K562 (cell line): ENCODE data around the gene NKD1. TPM values are rescaled to one million over a fixed set of nuclear protein-coding genes. Genes with fewer than 3 reads are reported as not detected.

ENCODE experiments used
- ATAC-seq: fragments of 200-7000 bp; cut with Tn5 transposase; 3 replicates; pipeline ENCODE4 v1.9.1; 2020; ENCODE audit warnings: moderate library complexity
- BruUV-seq: library from RNA; stranded (reverse); fragments of 400-500 nt; replicated peaks from 2 replicates; lab custom pipeline; 2021; lab: Mats Ljungman, UMichigan
- CTCF ChIA-PET: fragments of 300-600 bp; formaldehyde crosslinking; extraction: SDS; loops from one replicate; lab custom pipeline; 2021; ENCODE audit warnings: low intra/inter-chr PET ratio; lab: Yijun Ruan, JAX
- POLR2A ChIA-PET: fragments of 300-600, 350-650 bp; sonication (Branson Sonifier 250); formaldehyde crosslinking; extraction: SDS; loops from one replicate; lab custom pipeline; 2021; ENCODE audit warnings: antibody characterized with exemption, inconsistent platforms; lab: Yijun Ruan, JAX
- DNase-seq, 4 experiments: peaks; one replicate each; pipeline versions ENCODE4 v3.0.0 to v3.0.0-alpha.2; 2011 to 2018; ENCODE audit warnings: low spot score in 3 of 4, mixed read lengths in 3 of 4; ENCODE audit errors: extremely low read depth in 1 of 4
- FAIRE-seq: peaks from 2 replicates; lab custom pipeline; 2011; peaks lifted over from hg19 to GRCh38; lab: Jason Lieb, UNC
- H2AFZ ChIP-seq: 2 replicates; pipeline ENCODE4 v1.6.0; 2011; ENCODE audit warnings: low read depth, low read length, control low read depth, inconsistent platforms
- H3K27ac ChIP-seq: fragments of 200-600 bp; 3 replicates; pipeline ENCODE4 v1.8.0; 2011; ENCODE audit warnings: low read depth, mild to moderate bottlenecking, control low read depth, inconsistent platforms, low read length, moderate library complexity, mixed read lengths; ENCODE audit errors: extremely low read depth
- H3K27me3 ChIP-seq, 2 experiments: fragments of 300-600 bp in 1 of 2; 2 replicates in 1 of 2; 3 replicates in 1 of 2; pipeline versions ENCODE4 v1.6.0 to v1.8.0; 2011; ENCODE audit warnings: inconsistent platforms in 2 of 2, low read length in 2 of 2, mild to moderate bottlenecking in 1 of 2, mixed read lengths in 1 of 2, moderate library complexity in 1 of 2; ENCODE audit not compliant: control insufficient read depth in 2 of 2, insufficient read depth in 2 of 2
- H3K36me3 ChIP-seq: fragments of 300-600 bp; 3 replicates; pipeline ENCODE4 v1.8.0; 2011; ENCODE audit warnings: mild to moderate bottlenecking, low read length, inconsistent platforms; ENCODE audit not compliant: control insufficient read depth, insufficient read depth
- H3K4me1 ChIP-seq, 2 experiments: fragments of 200-600 bp in 1 of 2; replicated peaks in 1 of 2; 2 replicates in 1 of 2; 3 replicates in 1 of 2; pipeline versions ENCODE4 v1.5.1 to v1.8.0; 2011; ENCODE audit warnings: inconsistent platforms in 2 of 2, low read length in 2 of 2, mild to moderate bottlenecking in 1 of 2, mixed read lengths in 1 of 2, moderate library complexity in 1 of 2; ENCODE audit not compliant: control insufficient read depth in 2 of 2, insufficient read depth in 2 of 2
- H3K4me2 ChIP-seq: 2 replicates; pipeline ENCODE4 v1.6.1; 2011; ENCODE audit warnings: low read length, control low read depth, inconsistent platforms, mixed read lengths; ENCODE audit not compliant: insufficient read depth
- H3K4me3 ChIP-seq: fragments of 200-600 bp; sonication (generic), shearing (Covaris generic); 2 replicates; pipeline ENCODE4 v1.5.1; 2016; ENCODE audit warnings: control low read depth, inconsistent platforms
- H3K79me2 ChIP-seq: fragments of 200-600 bp; 3 replicates; pipeline ENCODE4 v1.8.0; 2011; ENCODE audit warnings: low read length, inconsistent platforms; ENCODE audit not compliant: control insufficient read depth, insufficient read depth
- H3K9ac ChIP-seq, 2 experiments: 2 replicates each; pipeline versions ENCODE4 v1.6.0 to v1.6.1; 2011; ENCODE audit warnings: low read depth in 2 of 2, low read length in 2 of 2, control low read depth in 1 of 2, inconsistent platforms in 1 of 2, mild to moderate bottlenecking in 1 of 2, mixed read lengths in 1 of 2; ENCODE audit not compliant: insufficient read depth in 1 of 2
- H3K9me1 ChIP-seq: one replicate; pipeline ENCODE4 v1.6.0; 2011; ENCODE audit warnings: inconsistent platforms, mild to moderate bottlenecking, low read length, moderate library complexity; ENCODE audit not compliant: control insufficient read depth, insufficient read depth
- H3K9me3 ChIP-seq: replicated peaks from 2 replicates; pipeline ENCODE4 v1.5.1; 2011; ENCODE audit warnings: low read depth, low read length, inconsistent platforms; ENCODE audit not compliant: control insufficient read depth, insufficient read depth
- H4K20me1 ChIP-seq: replicated peaks from 2 replicates; pipeline ENCODE4 v1.6.1; 2011; ENCODE audit warnings: low read length, inconsistent platforms, mixed read lengths; ENCODE audit not compliant: control insufficient read depth, insufficient read depth
- CBX8 ChIP-seq: fragments of 200-600 bp; sonication (generic); IDR thresholded peaks from 2 replicates; pipeline ENCODE4 v1.6.1; 2012; ENCODE audit warnings: borderline replicate concordance, mixed run types, low read depth, mild to moderate bottlenecking, moderate library complexity, mixed read lengths, low read length, control low read depth, inconsistent platforms; ENCODE audit not compliant: poor library complexity, severe bottlenecking; ENCODE audit errors: extremely low read depth
- CCAR2 ChIP-seq: fragments of 200-400 bp; formaldehyde crosslinking; IDR thresholded peaks from 2 replicates; pipeline ENCODE4 v1.6.1; 2017; ENCODE audit warnings: mild to moderate bottlenecking, low read depth, low read length
- FOXJ3 ChIP-seq: sonication (generic); formaldehyde crosslinking; IDR thresholded peaks from 2 replicates; pipeline ENCODE4 v1.4.0; 2020; ENCODE audit warnings: mild to moderate bottlenecking, missing genetic modification reagents
- IRF1 ChIP-seq: sonication (generic); formaldehyde crosslinking; IDR thresholded peaks from 2 replicates; pipeline ENCODE4 v1.8.0; 2022; ENCODE audit warnings: missing genetic modification reagents, mild to moderate bottlenecking, borderline replicate concordance
- MEF2D ChIP-seq: conservative IDR thresholded peaks from 2 replicates; pipeline ENCODE4 v1.6.1; 2016; ENCODE audit warnings: low read depth, missing genetic modification characterization, missing compliant biosample characterization
- NCOR1 ChIP-seq: fragments of 450-650 bp; IDR thresholded peaks from 2 replicates; pipeline ENCODE4 v1.6.1; 2016; ENCODE audit warnings: mild to moderate bottlenecking, moderate library complexity
- POLR3A ChIP-seq: IDR thresholded peaks from 2 replicates; pipeline ENCODE4 v1.6.1; 2011; ENCODE audit warnings: borderline replicate concordance, mild to moderate bottlenecking, moderate library complexity; ENCODE audit not compliant: insufficient read length, insufficient read depth; ENCODE audit errors: extremely low read depth
- RNF219 ChIP-seq: fragments of 250-450 bp; sonication (Bioruptor Pico); IDR thresholded peaks from 2 replicates; pipeline ENCODE4 v1.5.0; 2022; ENCODE audit warnings: mild to moderate bottlenecking
- ZNF174 ChIP-seq: fragments of 250-450 bp; sonication (Bioruptor Pico); IDR thresholded peaks from 2 replicates; pipeline ENCODE4 v1.4.0; 2020; ENCODE audit warnings: mild to moderate bottlenecking
- ZNF583 ChIP-seq: fragments of 250-450 bp; sonication (Bioruptor Pico); IDR thresholded peaks from 2 replicates; pipeline ENCODE4 v1.4.0; 2020
- ZNF77 ChIP-seq: fragments of 250-450 bp; sonication (Bioruptor Pico); IDR thresholded peaks from 2 replicates; pipeline ENCODE4 v1.5.0; 2020
- WGBS: fragments of 100-300 bp; shearing (Covaris generic); methylation state at CpG from one replicate; pipeline ENCODE4 v1.1.6; 2016; ENCODE audit warnings: low coverage, mixed read lengths; ENCODE audit not compliant: insufficient coverage; ENCODE audit errors: missing lambda C conversion rate; 5-methylcytosine and 5-hydroxymethylcytosine counted together
- in situ Hi-C: fragments of 300-500 bp; cut with MboI; formaldehyde crosslinking; loops from 4 replicates; pipeline ENCODE4 v1.15.0; 2018; ENCODE audit warnings: inconsistent platforms, mixed read lengths
- intact Hi-C: fragments of 100-400 bp; cut with micrococcal nuclease; formaldehyde crosslinking; loops from 2 replicates; pipeline ENCODE4 v1.14.2; 2022
- polyA plus RNA-seq, 8 experiments: library from polyadenylated mRNA; depleted of rRNA in 4 of 8; stranded (reverse) in 5 of 8; unstranded in 3 of 8; fragments of >200 nt; fragmentation: Nextera tagmentation in 2 of 8; fragmentation: Illumina TruSeq in 1 of 8; extraction: Ambion mirVana in 2 of 8; extraction: Trizol in 1 of 8; gene quantifications; 2 replicates each; pipeline versions ENCODE4 v1.2.1 to v1.2.3, GENCODE V29; 2011 to 2014; ENCODE audit warnings: inconsistent platforms in 1 of 8, missing spikeins in 1 of 8
- total RNA-seq, 7 experiments: library from RNA; depleted of rRNA in 6 of 7; stranded (reverse); fragments of >200 nt in 6 of 7; fragmentation: Illumina TruSeq in 2 of 7; extraction: Trizol in 2 of 7; gene quantifications; 2 replicates each; pipeline versions ENCODE4 v1.2.1 to v1.2.3, GENCODE V29; 2011 to 2021; ENCODE audit warnings: low replicate concordance in 1 of 7

The NKD1 gene
- total and polyA plus RNA-seq, 9 of the 15 experiments (the other 6 are each of a cell fraction or from before 2014, with no cell fraction given): under 0.01 to 0.24 (median 0.04) TPM; not detected in 2

GRCh38 chr16:50575743-50576142 is 27.5 kb downstream of the NKD1 start (continued):
- no peak for TF ChIP-seq CCAR2

- POLR2A ChIA-PET: interaction anchor here (0.6 kb wide), 1 partner anchor 573 kb away, joined by 3 read pairs; no protein-coding TSS in a partner anchor
- no peaks in the 10 kb centered on the region for H3K9me1 ChIP-seq
- no peak for TF ChIP-seq POLR3A
- no peak for TF ChIP-seq ZNF174 (CRISPR knock-in tag)
- no peak for TF ChIP-seq RNF219 (CRISPR knock-in tag)
- TF ChIP-seq FOXJ3 (CRISPR knock-in tag): no peak
- no peak for TF ChIP-seq NCOR1
- no peak for TF ChIP-seq ZNF77 (CRISPR knock-in tag)
- TF ChIP-seq IRF1 (CRISPR knock-in tag): no peak
- TF ChIP-seq CBX8: no peak
- no peak for TF ChIP-seq MEF2D
- TF ChIP-seq ZNF583 (CRISPR knock-in tag): no peak
- ATAC-seq (no peak), DNase-seq (no peak), FAIRE-seq (no peak)
- H4K20me1 ChIP-seq: no peaks in the 10 kb centered on the region
- no peaks in the 10 kb centered on the region for H3K79me2 ChIP-seq
- no peaks in the 10 kb centered on the region for H3K36me3 ChIP-seq
- no peak overlapping the region for H3K27ac ChIP-seq
- H3K4me2 ChIP-seq: no peak overlapping the region
- no peaks in the 10 kb centered on the region for H3K4me1 ChIP-seq
- no TSS peak for BruUV-seq
- CTCF ChIA-PET: no interaction called here
- H2AFZ ChIP-seq: no peak overlapping the region
- no peaks in the 10 kb centered on the region for H3K9me3 ChIP-seq
- H3K9ac ChIP-seq: no peak overlapping the region
- H3K27me3 ChIP-seq: peaks cover 16 to 58% of the 10 kb centered on the region in 2 experiments; a peak in 4 of 5 replicates
- WGBS: 0% methylated on average over 3 of the region's 3 CpGs
- intact Hi-C loops (no loop called here), in situ Hi-C loops (no loop called here)
- no peak overlapping the region for H3K4me3 ChIP-seq
Measured at GRCh38 chr16:50576403-50577113, 28.4 kb downstream of the NKD1 start.
